ENCODE data around the gene SH3RF2. TPM values are rescaled to one million over a fixed set of nuclear protein-coding genes. Genes with fewer than 3 reads are reported as not detected.

SH3RF2 gene
- total and polyA plus RNA-seq, 2 donors (not counting 3 experiments of a cell fraction or from before 2014, with no cell fraction given) = 0.54 to 0.84 TPM

DNA sequence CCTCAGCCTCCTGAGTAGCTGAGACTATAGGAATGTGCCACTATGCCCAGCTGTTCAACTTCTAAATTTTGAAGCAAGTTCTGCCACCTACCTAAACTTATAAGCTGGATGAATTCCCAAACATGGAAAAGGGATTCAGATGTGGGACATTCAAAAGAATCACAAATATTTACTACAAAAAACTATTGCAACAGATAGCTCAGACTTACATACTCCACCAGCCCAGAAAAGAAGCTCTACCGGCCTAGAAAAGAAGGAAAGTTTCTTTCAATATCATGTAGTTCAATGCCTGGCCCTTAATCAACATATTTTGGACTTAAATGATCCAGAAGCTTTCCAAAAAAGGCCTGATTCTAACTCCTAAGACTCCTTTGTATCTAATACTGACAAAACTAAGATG is 23.8 kb downstream of the SH3RF2 start:
- intact Hi-C loops (cut with micrococcal nuclease) (no loop called here), dilution Hi-C loops (cut with MboI; ENCODE audit: extremely low pct_ligation_motif_present, low sequenced_read_pairs) (no loop called here)
- no peak overlapping the region for H2AFZ ChIP-seq (ENCODE audit: low read depth, low read length)
- FAIRE-seq (no peak), DNase-seq (ENCODE audit: low read depth, low spot score) (no peak)
- no peaks in the 10 kb centered on the region for H3K79me2 ChIP-seq (ENCODE audit: control insufficient read depth, insufficient read depth, low read length)
- ChIA-PET CTCF (no interaction called here), POLR2A (no interaction called here)
- peaks cover 0 to 4% of the 10 kb centered on the region in 2 experiments for H3K27me3 ChIP-seq (ENCODE audit: control insufficient read depth in 2 of 2, insufficient read depth in 2 of 2, low read length in 2 of 2)
- TF ChIP-seq, protein P1, sequence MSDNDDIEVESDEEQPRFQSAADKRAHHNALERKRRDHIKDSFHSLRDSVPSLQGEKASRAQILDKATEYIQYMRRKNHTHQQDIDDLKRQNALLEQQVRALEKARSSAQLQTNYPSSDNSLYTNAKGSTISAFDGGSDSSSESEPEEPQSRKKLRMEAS (IDR thresholded peaks at IDR 0.05; ENCODE audit: insufficient read depth, insufficient read length) = no peak
- no peak for TF ChIP-seq EZH2 (IDR thresholded peaks at IDR 0.05; ENCODE audit: borderline replicate concordance, low read depth, low read length, severe bottlenecking)
- TF ChIP-seq GATA2 (IDR thresholded peaks at IDR 0.05; ENCODE audit: insufficient read depth, insufficient read length, low read depth, low read length) = no peak
- no peak for TF ChIP-seq FOS (IDR thresholded peaks at IDR 0.05; ENCODE audit: borderline replicate concordance, insufficient read depth, low read length)
- no peak for TF ChIP-seq POLR2AphosphoS5 (IDR thresholded peaks at IDR 0.05; ENCODE audit: insufficient read depth, low read depth, low read length)
- no peak for TF ChIP-seq MYC (IDR thresholded peaks at IDR 0.05; ENCODE audit: low read depth, low read length)
- TF ChIP-seq, protein P2, sequence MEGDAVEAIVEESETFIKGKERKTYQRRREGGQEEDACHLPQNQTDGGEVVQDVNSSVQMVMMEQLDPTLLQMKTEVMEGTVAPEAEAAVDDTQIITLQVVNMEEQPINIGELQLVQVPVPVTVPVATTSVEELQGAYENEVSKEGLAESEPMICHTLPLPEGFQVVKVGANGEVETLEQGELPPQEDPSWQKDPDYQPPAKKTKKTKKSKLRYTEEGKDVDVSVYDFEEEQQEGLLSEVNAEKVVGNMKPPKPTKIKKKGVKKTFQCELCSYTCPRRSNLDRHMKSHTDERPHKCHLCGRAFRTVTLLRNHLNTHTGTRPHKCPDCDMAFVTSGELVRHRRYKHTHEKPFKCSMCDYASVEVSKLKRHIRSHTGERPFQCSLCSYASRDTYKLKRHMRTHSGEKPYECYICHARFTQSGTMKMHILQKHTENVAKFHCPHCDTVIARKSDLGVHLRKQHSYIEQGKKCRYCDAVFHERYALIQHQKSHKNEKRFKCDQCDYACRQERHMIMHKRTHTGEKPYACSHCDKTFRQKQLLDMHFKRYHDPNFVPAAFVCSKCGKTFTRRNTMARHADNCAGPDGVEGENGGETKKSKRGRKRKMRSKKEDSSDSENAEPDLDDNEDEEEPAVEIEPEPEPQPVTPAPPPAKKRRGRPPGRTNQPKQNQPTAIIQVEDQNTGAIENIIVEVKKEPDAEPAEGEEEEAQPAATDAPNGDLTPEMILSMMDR (IDR thresholded peaks at IDR 0.05; ENCODE audit: extremely low read depth in 1 of 2, insufficient read depth in 1 of 2, low read depth in 1 of 2, low read length in 2 of 2) = no peak
- no peak for TF ChIP-seq JUN (IDR thresholded peaks at IDR 0.05; ENCODE audit: borderline replicate concordance, insufficient read depth, insufficient read length, low read depth)
- TF ChIP-seq POLR2A (IDR thresholded peaks at IDR 0.05; ENCODE audit: low read depth, low read length) = no peak
- H3K9me1 ChIP-seq (replicated peaks; ENCODE audit: control insufficient read depth, extremely low read depth, insufficient read depth, low read length) = no peaks in the 10 kb centered on the region
- no peak overlapping the region for H3K4me2 ChIP-seq (ENCODE audit: insufficient read depth, low read length)
- H3K4me1 ChIP-seq (ENCODE audit: control insufficient read depth, extremely low read depth, insufficient read depth, low read length) = no peaks in the 10 kb centered on the region
- H3K4me3 ChIP-seq (replicated peaks in 1 of 3; ENCODE audit: insufficient read depth in 1 of 3, low read depth in 1 of 3, low read length in 3 of 3) = no peak overlapping the region
- no TSS peak for BruUV-seq (replicated peaks)
- no peaks in the 10 kb centered on the region for H3K36me3 ChIP-seq (ENCODE audit: control insufficient read depth in 2 of 2, extremely low read depth in 1 of 2, insufficient read depth in 2 of 2, low read length in 2 of 2)
- no peaks in the 10 kb centered on the region for H4K20me1 ChIP-seq (replicated peaks; ENCODE audit: control insufficient read depth, extremely low read depth, insufficient read depth, low read length)
- H3K9ac ChIP-seq (replicated peaks; ENCODE audit: extremely low read depth, insufficient read depth, low read length) = no peak overlapping the region
- no peak overlapping the region for H3K27ac ChIP-seq (ENCODE audit: insufficient read depth, low read depth, low read length)
- H3K9me3 ChIP-seq (replicated peaks; ENCODE audit: control insufficient read depth, insufficient read depth, low read length) = no peaks in the 10 kb centered on the region
